Right lobe of liver (tissue), 6 donors: ENCODE data around the gene MUC6. TPM values are rescaled to one million over a fixed set of nuclear protein-coding genes. Genes with fewer than 3 reads are reported as not detected.

Experiments used
- ATAC-seq, 4 donors: fragments of 200-7000 bp; cut with Tn5 transposase; one replicate each; pipeline ENCODE4 v1.9.1; 2020; ENCODE audit warnings: mild to moderate bottlenecking in 4 of 4, moderate library complexity in 4 of 4
- DNase-seq, 3 donors: peaks; one replicate each; pipeline ENCODE4 v3.0.0-alpha.2; 2020
- H3K27ac ChIP-seq, 3 donors: fragments of 200-600 bp; one replicate each; pipeline ENCODE4 v1.8.0; 2022
- H3K27me3 ChIP-seq, 2 donors: fragments of 200-600 bp; one replicate each; pipeline ENCODE4 v1.8.0; 2022
- H3K36me3 ChIP-seq, 4 donors: fragments of 200-600 bp; sonication (generic) in 1 of 4; one replicate each; pipeline versions ENCODE4 v1.5.1 to v1.8.0; 2017 to 2022; ENCODE audit warnings: control low read depth in 1 of 4
- H3K4me1 ChIP-seq, 4 donors: fragments of 200-600 bp; sonication (generic) in 1 of 4; one replicate each; pipeline versions ENCODE4 v1.5.1 to v1.8.0; 2017 to 2022; ENCODE audit warnings: control low read depth in 1 of 4
- H3K4me3 ChIP-seq, 3 donors: fragments of 200-600 bp; one replicate each; pipeline ENCODE4 v1.8.0; 2022
- H3K9me3 ChIP-seq, 4 donors: fragments of 200-600 bp; sonication (generic) in 1 of 4; one replicate each; pipeline versions ENCODE4 v1.5.1 to v1.8.0; 2017 to 2022; ENCODE audit warnings: control low read depth in 1 of 4
- CTCF ChIP-seq, 4 donors: fragments of 200-600 bp in 3 of 4; fragments of 450-650 bp in 1 of 4; IDR thresholded peaks; one replicate each; pipeline versions ENCODE4 v1.5.1 to v1.8.0; 2016 to 2022; ENCODE audit warnings: antibody characterized with exemption in 4 of 4, mild to moderate bottlenecking in 2 of 4
- POLR2A ChIP-seq: fragments of 450-650 bp; IDR thresholded peaks from one replicate; pipeline ENCODE4 v1.6.1; 2017; ENCODE audit warnings: antibody characterized with exemption, mild to moderate bottlenecking
- WGBS: methylation state at CpG from one replicate; pipeline ENCODE4 v1.1.6; 2018; ENCODE audit warnings: low coverage, low lambda C conversion rate; ENCODE audit not compliant: insufficient coverage; ENCODE audit errors: missing lambda C conversion rate; 5-methylcytosine and 5-hydroxymethylcytosine counted together
- intact Hi-C, 2 donors: fragments of 100-400 bp; cut with DNase I; formaldehyde crosslinking; loops; one replicate each; pipeline versions ENCODE4 v1.11.2 to v1.14.1; 2022
- total RNA-seq, 6 experiments: library from RNA; depleted of rRNA in 2 of 6; stranded (reverse); fragments of >200 nt in 2 of 6; fragmentation: NEBNext Ultra II Directional in 3 of 6; extraction: Animal tissue kit (Norgen Biotek cat#: 25700) in 3 of 6; gene quantifications; one replicate each; pipeline versions ENCODE4 v1.1.0 to v1.2.4, GENCODE V29; 2016 to 2023
- donor health status: DM: no; HTN: yes; CAD: no.
- donor health status: DM: no; HTN: no; CAD: no.
- donor health status: DM: no; HTN: no; CAD: no.
- donor health status: DM: no; HTN: yes; CAD: no.
- donor health status: DM: no; HTN: yes; CAD: no.

The MUC6 gene
- total RNA-seq, 6 experiments from 2014 or later: 0.31 to 2.1 (median 0.72) TPM

GRCh38 chr11:1027483-1028290 is 8.8 kb downstream of the MUC6 start:
- DNase-seq: no peak
- 60% methylated on average over 7 of the region's 36 CpGs for WGBS
- Histone ChIP-seq H3K27me3 (no peaks in the 10 kb centered on the region), H3K4me3 (no peak overlapping the region), H3K9me3 (no peaks in the 10 kb centered on the region), H3K36me3 (no peaks in the 10 kb centered on the region), H3K27ac (no peak overlapping the region), H3K4me1 (no peaks in the 10 kb centered on the region)
- ATAC-seq: no peak
- intact Hi-C loops: no loop called here
- TF ChIP-seq CTCF (IDR thresholded peaks at IDR 0.05) (no peak), POLR2A (no peak)

- no peaks in the 10 kb centered on the region for H3K9me3 ChIP-seq
- H3K27ac ChIP-seq: no peak overlapping the region
- H3K4me3 ChIP-seq: no peak overlapping the region
- H3K4me1 ChIP-seq: no peaks in the 10 kb centered on the region
- H3K36me3 ChIP-seq: no peaks in the 10 kb centered on the region
- ATAC-seq (no peak), DNase-seq (no peak)
- 64% methylated on average over 6 of the region's 46 CpGs for WGBS
- no peak for TF ChIP-seq CTCF (IDR thresholded peaks at IDR 0.05)
- TF ChIP-seq POLR2A: no peak
- intact Hi-C loops: no loop called here
- no peaks in the 10 kb centered on the region for H3K27me3 ChIP-seq
These were observed 9.7 kb downstream of the MUC6 start for GRCh38 chr11:1026641-1027482.

DNA sequence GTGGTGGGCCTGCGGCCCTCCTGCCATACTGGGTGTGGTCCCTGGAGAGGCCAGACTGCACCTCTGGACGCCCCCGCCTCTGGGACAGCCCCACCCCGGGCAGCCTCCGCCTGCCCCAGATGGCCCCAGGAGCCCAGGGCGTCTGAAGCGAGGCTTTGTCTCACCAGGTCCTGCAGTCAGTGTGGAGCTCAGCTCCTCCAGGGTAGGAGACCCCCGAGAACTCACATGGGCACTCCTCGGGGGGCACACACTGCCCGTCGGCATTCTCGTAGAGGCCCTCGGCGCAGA is 10.4 kb downstream of the MUC6 start:
- Histone ChIP-seq H3K4me1 (no peaks in the 10 kb centered on the region), H3K36me3 (no peaks in the 10 kb centered on the region), H3K9me3 (no peaks in the 10 kb centered on the region), H3K27ac (no peak overlapping the region), H3K27me3 (no peaks in the 10 kb centered on the region), H3K4me3 (no peak overlapping the region)
- intact Hi-C loops: no loop called here
- DNase-seq (no peak), ATAC-seq (peak in 1 of 4 donors; percentile 8)
- WGBS: no CpG with 5 or more reads among the region's 14 CpGs
- TF ChIP-seq POLR2A: no peak
- TF ChIP-seq CTCF (IDR thresholded peaks at IDR 0.05): no peak

DNA sequence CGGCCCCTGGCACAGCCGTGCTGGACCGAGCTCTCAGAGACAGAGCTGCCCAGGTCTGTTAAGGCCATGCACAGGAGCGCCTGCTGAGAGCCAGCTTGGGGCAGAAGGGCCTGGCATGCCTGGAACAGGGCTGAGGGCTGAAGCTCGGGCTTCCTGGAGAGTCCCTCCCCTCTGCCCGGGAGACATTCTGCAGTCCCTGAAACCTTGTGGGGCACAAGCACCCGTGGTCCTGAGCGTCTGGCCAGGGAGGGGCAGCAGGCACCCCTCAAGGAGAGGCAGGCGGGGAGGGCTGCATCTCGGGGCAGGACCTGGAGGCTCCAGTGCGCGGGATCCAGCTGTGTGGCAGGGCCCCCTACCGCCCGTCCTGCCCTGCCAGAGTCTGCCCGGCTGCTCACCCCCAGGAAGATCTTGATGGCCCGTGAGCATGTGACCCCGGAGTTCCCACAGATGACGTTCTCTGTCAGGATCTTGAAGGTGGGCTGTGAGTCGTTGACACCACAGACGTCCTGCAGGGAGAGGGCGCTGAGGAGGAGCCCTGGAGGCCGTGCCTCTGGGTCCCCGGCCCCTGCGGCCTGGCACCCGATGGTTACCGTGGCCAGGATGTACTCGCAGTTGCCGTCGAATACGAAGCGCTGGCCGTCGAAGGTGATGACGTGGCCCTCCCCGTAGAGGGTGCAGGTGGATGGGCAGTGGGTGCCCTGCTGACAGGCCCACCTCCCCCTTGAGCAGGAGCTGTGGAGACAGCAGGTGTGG is 10.9 kb downstream of the MUC6 start:
- TF ChIP-seq POLR2A (no peak), CTCF (IDR thresholded peaks at IDR 0.05) (no peak)
- DNase-seq: no peak
- Histone ChIP-seq H3K36me3 (no peaks in the 10 kb centered on the region), H3K27ac (no peak overlapping the region), H3K4me3 (no peak overlapping the region), H3K27me3 (no peaks in the 10 kb centered on the region), H3K9me3 (no peaks in the 10 kb centered on the region), H3K4me1 (no peaks in the 10 kb centered on the region)
- ATAC-seq: peak in 2 of 4 donors; percentile 21 to 26
- 75% methylated on average over 15 of the region's 35 CpGs for WGBS
- intact Hi-C loops: no loop called here
